GM23338 (cell line): ENCODE data around the gene IL22RA1.

Experiments
- CREB1 ChIP-seq: fragments of 250-450 bp; sonication (Bioruptor Pico); IDR thresholded peaks from 2 replicates; pipeline ENCODE4 v1.5.0; 2020; ENCODE audit warnings: low read depth, mild to moderate bottlenecking, moderate library complexity
- EZH2 ChIP-seq: fragments of 200-600 bp; sonication (generic); IDR thresholded peaks from one replicate; pipeline ENCODE4 v1.8.0; 2017; ENCODE audit warnings: antibody characterized with exemption, mild to moderate bottlenecking, low read depth; ENCODE audit not compliant: unreplicated experiment
- EZH2phosphoT487 ChIP-seq: fragments of 200-600 bp; sonication (generic); IDR thresholded peaks from one replicate; pipeline ENCODE4 v1.8.1; 2018; ENCODE audit warnings: antibody characterized with exemption; ENCODE audit not compliant: unreplicated experiment
- JUNB ChIP-seq: IDR thresholded peaks from one replicate; pipeline ENCODE4 v1.6.1; 2016; ENCODE audit warnings: antibody characterized with exemption; ENCODE audit not compliant: unreplicated experiment
- POLR2AphosphoS5 ChIP-seq: IDR thresholded peaks from 2 replicates; pipeline ENCODE4 v1.6.1; 2016; ENCODE audit warnings: antibody characterized with exemption, low read depth
- ZNF114 ChIP-seq: fragments of 250-450 bp; sonication (Bioruptor Pico); IDR thresholded peaks from 2 replicates; pipeline ENCODE4 v1.5.0; 2020; ENCODE audit warnings: mild to moderate bottlenecking, moderate library complexity
- ZNF331 ChIP-seq: fragments of 250-450 bp; sonication (Bioruptor Pico); IDR thresholded peaks from 2 replicates; pipeline ENCODE4 v1.5.0; 2020; ENCODE audit warnings: low read depth, mild to moderate bottlenecking, moderate library complexity
- TF ChIP-seq, protein P1 (sequence below), 2 experiments: fragments of 200-600 bp in 1 of 2; sonication (generic) in 1 of 2; conservative IDR thresholded peaks; 2 replicates each; pipeline versions ENCODE4 v1.5.1 to v1.6.1; 2016 to 2017; ENCODE audit warnings: antibody characterized with exemption in 2 of 2, low read depth in 2 of 2, mild to moderate bottlenecking in 2 of 2, moderate library complexity in 1 of 2
- TF ChIP-seq, protein P2 (sequence below): IDR thresholded peaks from one replicate; pipeline ENCODE4 v1.6.1; 2018; ENCODE audit warnings: antibody characterized with exemption; ENCODE audit not compliant: unreplicated experiment
- TF ChIP-seq, protein P3 (sequence below): IDR thresholded peaks from 2 replicates; pipeline ENCODE4 v1.6.1; 2016; ENCODE audit warnings: antibody characterized with exemption

DNA sequence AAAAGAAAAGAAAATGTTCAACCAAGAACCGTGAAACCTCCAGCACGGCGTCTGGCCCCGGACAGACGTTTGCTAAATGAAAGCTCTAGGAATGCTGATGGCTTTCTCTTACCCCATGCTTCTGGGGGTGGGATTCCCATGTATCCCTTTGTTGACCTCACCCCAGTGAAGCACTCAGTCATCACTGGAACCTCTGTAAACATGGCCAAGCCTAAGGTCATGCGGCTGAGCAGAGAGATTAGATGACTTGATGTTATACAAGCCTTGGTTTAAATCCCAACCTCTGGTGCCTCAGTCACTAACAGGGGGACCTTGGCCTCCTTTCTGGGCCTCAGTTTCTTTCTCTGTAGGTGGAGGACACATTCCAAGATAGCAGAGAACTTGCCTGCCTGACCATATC is 28.2 kb downstream of the IL22RA1 start:
- TF ChIP-seq POLR2AphosphoS5 (no peak), EZH2phosphoT487 (no peak), JUNB (no peak), EZH2 (no peak), CREB1 (CRISPR knock-in tag) (no peak), ZNF331 (CRISPR knock-in tag) (no peak), ZNF114 (CRISPR knock-in tag) (no peak)
- TF ChIP-seq, protein P1, sequence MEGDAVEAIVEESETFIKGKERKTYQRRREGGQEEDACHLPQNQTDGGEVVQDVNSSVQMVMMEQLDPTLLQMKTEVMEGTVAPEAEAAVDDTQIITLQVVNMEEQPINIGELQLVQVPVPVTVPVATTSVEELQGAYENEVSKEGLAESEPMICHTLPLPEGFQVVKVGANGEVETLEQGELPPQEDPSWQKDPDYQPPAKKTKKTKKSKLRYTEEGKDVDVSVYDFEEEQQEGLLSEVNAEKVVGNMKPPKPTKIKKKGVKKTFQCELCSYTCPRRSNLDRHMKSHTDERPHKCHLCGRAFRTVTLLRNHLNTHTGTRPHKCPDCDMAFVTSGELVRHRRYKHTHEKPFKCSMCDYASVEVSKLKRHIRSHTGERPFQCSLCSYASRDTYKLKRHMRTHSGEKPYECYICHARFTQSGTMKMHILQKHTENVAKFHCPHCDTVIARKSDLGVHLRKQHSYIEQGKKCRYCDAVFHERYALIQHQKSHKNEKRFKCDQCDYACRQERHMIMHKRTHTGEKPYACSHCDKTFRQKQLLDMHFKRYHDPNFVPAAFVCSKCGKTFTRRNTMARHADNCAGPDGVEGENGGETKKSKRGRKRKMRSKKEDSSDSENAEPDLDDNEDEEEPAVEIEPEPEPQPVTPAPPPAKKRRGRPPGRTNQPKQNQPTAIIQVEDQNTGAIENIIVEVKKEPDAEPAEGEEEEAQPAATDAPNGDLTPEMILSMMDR (conservative IDR thresholded peaks at IDR 0.05; ENCODE audit: low read depth in 2 of 2) = no peak
- TF ChIP-seq, protein P2, sequence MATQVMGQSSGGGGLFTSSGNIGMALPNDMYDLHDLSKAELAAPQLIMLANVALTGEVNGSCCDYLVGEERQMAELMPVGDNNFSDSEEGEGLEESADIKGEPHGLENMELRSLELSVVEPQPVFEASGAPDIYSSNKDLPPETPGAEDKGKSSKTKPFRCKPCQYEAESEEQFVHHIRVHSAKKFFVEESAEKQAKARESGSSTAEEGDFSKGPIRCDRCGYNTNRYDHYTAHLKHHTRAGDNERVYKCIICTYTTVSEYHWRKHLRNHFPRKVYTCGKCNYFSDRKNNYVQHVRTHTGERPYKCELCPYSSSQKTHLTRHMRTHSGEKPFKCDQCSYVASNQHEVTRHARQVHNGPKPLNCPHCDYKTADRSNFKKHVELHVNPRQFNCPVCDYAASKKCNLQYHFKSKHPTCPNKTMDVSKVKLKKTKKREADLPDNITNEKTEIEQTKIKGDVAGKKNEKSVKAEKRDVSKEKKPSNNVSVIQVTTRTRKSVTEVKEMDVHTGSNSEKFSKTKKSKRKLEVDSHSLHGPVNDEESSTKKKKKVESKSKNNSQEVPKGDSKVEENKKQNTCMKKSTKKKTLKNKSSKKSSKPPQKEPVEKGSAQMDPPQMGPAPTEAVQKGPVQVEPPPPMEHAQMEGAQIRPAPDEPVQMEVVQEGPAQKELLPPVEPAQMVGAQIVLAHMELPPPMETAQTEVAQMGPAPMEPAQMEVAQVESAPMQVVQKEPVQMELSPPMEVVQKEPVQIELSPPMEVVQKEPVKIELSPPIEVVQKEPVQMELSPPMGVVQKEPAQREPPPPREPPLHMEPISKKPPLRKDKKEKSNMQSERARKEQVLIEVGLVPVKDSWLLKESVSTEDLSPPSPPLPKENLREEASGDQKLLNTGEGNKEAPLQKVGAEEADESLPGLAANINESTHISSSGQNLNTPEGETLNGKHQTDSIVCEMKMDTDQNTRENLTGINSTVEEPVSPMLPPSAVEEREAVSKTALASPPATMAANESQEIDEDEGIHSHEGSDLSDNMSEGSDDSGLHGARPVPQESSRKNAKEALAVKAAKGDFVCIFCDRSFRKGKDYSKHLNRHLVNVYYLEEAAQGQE = no peak
- TF ChIP-seq, protein P3, sequence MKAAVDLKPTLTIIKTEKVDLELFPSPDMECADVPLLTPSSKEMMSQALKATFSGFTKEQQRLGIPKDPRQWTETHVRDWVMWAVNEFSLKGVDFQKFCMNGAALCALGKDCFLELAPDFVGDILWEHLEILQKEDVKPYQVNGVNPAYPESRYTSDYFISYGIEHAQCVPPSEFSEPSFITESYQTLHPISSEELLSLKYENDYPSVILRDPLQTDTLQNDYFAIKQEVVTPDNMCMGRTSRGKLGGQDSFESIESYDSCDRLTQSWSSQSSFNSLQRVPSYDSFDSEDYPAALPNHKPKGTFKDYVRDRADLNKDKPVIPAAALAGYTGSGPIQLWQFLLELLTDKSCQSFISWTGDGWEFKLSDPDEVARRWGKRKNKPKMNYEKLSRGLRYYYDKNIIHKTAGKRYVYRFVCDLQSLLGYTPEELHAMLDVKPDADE = no peak
